ENCODE data around the gene DENND6A.
A peak's percentile ranks its signal among the peaks of the same experiment; 100 is the strongest.
"Not testable (repeated sequence)": the region's sequence is repeated elsewhere in the genome, so short reads cannot be mapped to it uniquely, and the experiment has no call there.

The DENND6A gene

GRCh38 chr3:57692133-57692395, 813 bp downstream of the DENND6A start:
- DNase-seq, result not testable (repeated sequence)

GRCh38 chr3:57691411-57692132, 1.3 kb downstream of the DENND6A start:
- no peak for DNase-seq

- no peak for DNase-seq
These were observed 3.4 kb downstream of the DENND6A start for GRCh38 chr3:57689367-57690053.

- DNase-seq, result no peak
These were observed 4.6 kb downstream of the DENND6A start for GRCh38 chr3:57688291-57688690.

- DNase-seq, result no peak
These were observed 9.6 kb downstream of the DENND6A start for GRCh38 chr3:57683286-57683685.

GRCh38 chr3:57682284-57682683, 10.6 kb downstream of the DENND6A start:
- no peak for DNase-seq

- no peak for DNase-seq
These were observed 11.2 kb downstream of the DENND6A start for GRCh38 chr3:57681691-57682090.

- DNase-seq, result no peak
These were observed 12.8 kb downstream of the DENND6A start for GRCh38 chr3:57680046-57680445.

- no peak for DNase-seq
These were observed 17.3 kb downstream of the DENND6A start for GRCh38 chr3:57675530-57675929.

GRCh38 chr3:57673156-57673555, 19.7 kb downstream of the DENND6A start:
- DNase-seq, result peak; percentile 71 to 83

GRCh38 chr3:57670543-57670942, 22.3 kb downstream of the DENND6A start:
- no peak for DNase-seq

- no peak for DNase-seq
These were observed 31.5 kb downstream of the DENND6A start for GRCh38 chr3:57661404-57661803.

- DNase-seq, result no peak
These were observed 33.0 kb downstream of the DENND6A start for GRCh38 chr3:57659806-57660439.

- DNase-seq, result no peak
These were observed 33.7 kb downstream of the DENND6A start for GRCh38 chr3:57659004-57659673.

- no peak for DNase-seq
These were observed 34.3 kb downstream of the DENND6A start for GRCh38 chr3:57658536-57658935.

GRCh38 chr3:57655727-57656126, 37.1 kb downstream of the DENND6A start:
- DNase-seq, result no peak

GRCh38 chr3:57654267-57654666, 38.6 kb downstream of the DENND6A start:
- DNase-seq, result no peak

GRCh38 chr3:57652203-57652602, 40.7 kb downstream of the DENND6A start:
- DNase-seq, result no peak

- DNase-seq, result no peak
These were observed 45.5 kb downstream of the DENND6A start for GRCh38 chr3:57647292-57647940.

- DNase-seq, result peak; percentile 11 to 22
These were observed 46.2 kb downstream of the DENND6A start for GRCh38 chr3:57646723-57647122.

GRCh38 chr3:57644740-57645139, 48.1 kb downstream of the DENND6A start:
- DNase-seq, result no peak

- no peak for DNase-seq
These were observed 55.5 kb downstream of the DENND6A start for GRCh38 chr3:57637391-57637790.

GRCh38 chr3:57634259-57634658, 58.6 kb downstream of the DENND6A start:
- not testable (repeated sequence) for DNase-seq
